Measurements from ENCODE around the gene PADI2. TPM values are rescaled to one million over a fixed set of nuclear protein-coding genes. Genes with fewer than 3 reads are reported as not detected.

PADI2 gene
- total RNA-seq, 2 experiments from 2014 or later: 0.25 to 0.30 TPM

- Mint-ChIP-seq H3K4me3 (no peak overlapping the region), H3K36me3 (ENCODE audit: low read depth) (no peaks in the 10 kb centered on the region), H3K27ac (no peak overlapping the region), H3K9me3 (no peaks in the 10 kb centered on the region), H3K27me3 (no peaks in the 10 kb centered on the region), H3K4me1 (ENCODE audit: low read depth) (no peaks in the 10 kb centered on the region)
- Histone ChIP-seq H3K4me3 (ENCODE audit: low read length) (no peak overlapping the region), H3K4me1 (ENCODE audit: insufficient read depth, low read length) (no peaks in the 10 kb centered on the region), H3K9me3 (ENCODE audit: control insufficient read depth in 1 of 2, insufficient read depth in 1 of 2, low read length in 2 of 2) (peaks cover 0 to 6% of the 10 kb centered on the region in 2 experiments), H3K27me3 (ENCODE audit: control insufficient read depth in 1 of 2, insufficient read depth in 2 of 2, low read length in 2 of 2) (peaks cover 0 to 2% of the 10 kb centered on the region in 2 experiments), H3K27ac (ENCODE audit: low read depth in 1 of 2, low read length in 2 of 2) (no peak overlapping the region), H3K36me3 (ENCODE audit: insufficient read depth, low read length) (no peaks in the 10 kb centered on the region)
- CTCF ChIA-PET: no interaction called here
- no peak for TF ChIP-seq CTCF (IDR thresholded peaks at IDR 0.05)
- ATAC-seq (ENCODE audit: poor library complexity) (no peak), DNase-seq (no peak)
- intact Hi-C loops (cut with DNase I, micrococcal nuclease): no loop called here
- POLR2A ChIA-PET: no interaction called here
These were observed 49.6 kb downstream of the PADI2 start for GRCh38 chr1:17069452-17070162.

GRCh38 chr1:17068789-17069188, 50.5 kb downstream of the PADI2 start:
- Mint-ChIP-seq H3K4me1 (ENCODE audit: low read depth) (no peaks in the 10 kb centered on the region), H3K9me3 (no peaks in the 10 kb centered on the region), H3K27me3 (no peaks in the 10 kb centered on the region), H3K36me3 (ENCODE audit: low read depth) (no peaks in the 10 kb centered on the region), H3K4me3 (no peak overlapping the region), H3K27ac (no peak overlapping the region)
- ATAC-seq (ENCODE audit: poor library complexity): no peak
- H3K27me3 ChIP-seq (ENCODE audit: control insufficient read depth in 1 of 2, insufficient read depth in 2 of 2, low read length in 2 of 2): peaks cover 0 to 2% of the 10 kb centered on the region in 2 experiments
- H3K9me3 ChIP-seq (ENCODE audit: control insufficient read depth in 1 of 2, insufficient read depth in 1 of 2, low read length in 2 of 2): peaks cover 0 to 6% of the 10 kb centered on the region in 2 experiments
- H3K36me3 ChIP-seq (ENCODE audit: insufficient read depth, low read length): no peaks in the 10 kb centered on the region
- ChIA-PET POLR2A (no interaction called here), CTCF (no interaction called here)
- H3K4me3 ChIP-seq (ENCODE audit: low read length): no peak overlapping the region
- DNase-seq: no peak
- H3K4me1 ChIP-seq (ENCODE audit: insufficient read depth, low read length): no peaks in the 10 kb centered on the region
- H3K27ac ChIP-seq (ENCODE audit: low read depth in 1 of 2, low read length in 2 of 2): no peak overlapping the region
- no peak for TF ChIP-seq CTCF (IDR thresholded peaks at IDR 0.05)
- intact Hi-C loops (cut with DNase I, micrococcal nuclease): no loop called here

GRCh38 chr1:17067465-17068240, 51.6 kb downstream of the PADI2 start:
- Mint-ChIP-seq H3K4me1 (ENCODE audit: low read depth) (no peaks in the 10 kb centered on the region), H3K27me3 (no peaks in the 10 kb centered on the region), H3K27ac (no peak overlapping the region), H3K9me3 (no peaks in the 10 kb centered on the region), H3K36me3 (ENCODE audit: low read depth) (no peaks in the 10 kb centered on the region), H3K4me3 (no peak overlapping the region)
- ATAC-seq (ENCODE audit: poor library complexity): no peak
- peaks cover 0 to 2% of the 10 kb centered on the region in 2 experiments for H3K27me3 ChIP-seq (ENCODE audit: control insufficient read depth in 1 of 2, insufficient read depth in 2 of 2, low read length in 2 of 2)
- no peak for TF ChIP-seq CTCF (IDR thresholded peaks at IDR 0.05)
- no peak for DNase-seq
- POLR2A ChIA-PET: no interaction called here
- H3K4me3 ChIP-seq (ENCODE audit: low read length): no peak overlapping the region
- peaks cover 0 to 6% of the 10 kb centered on the region in 2 experiments for H3K9me3 ChIP-seq (ENCODE audit: control insufficient read depth in 1 of 2, insufficient read depth in 1 of 2, low read length in 2 of 2)
- CTCF ChIA-PET: no interaction called here
- intact Hi-C loops (cut with DNase I, micrococcal nuclease): no loop called here
- no peak overlapping the region for H3K27ac ChIP-seq (ENCODE audit: low read depth in 1 of 2, low read length in 2 of 2)
- H3K36me3 ChIP-seq (ENCODE audit: insufficient read depth, low read length): no peaks in the 10 kb centered on the region
- no peaks in the 10 kb centered on the region for H3K4me1 ChIP-seq (ENCODE audit: insufficient read depth, low read length)
